HG03575 (cell line): ENCODE data around the gene SH2D3A.
"Not testable (repeated sequence)": the region's sequence is repeated elsewhere in the genome, so short reads cannot be mapped to it uniquely, and the experiment has no call there.

Source experiments
- ATAC-seq: cut with Tn5 transposase; IDR thresholded peaks from one replicate; pipeline ENCODE4 v1.9.1; 2021; ENCODE audit not compliant: unreplicated experiment, insufficient number of reproducible peaks, low FRiP score; ENCODE audit errors: extremely low read depth

Gene SH2D3A

GRCh38 chr19:6791237-6791636 is 24.0 kb upstream of the SH2D3A start:
- no peak for ATAC-seq

DNA sequence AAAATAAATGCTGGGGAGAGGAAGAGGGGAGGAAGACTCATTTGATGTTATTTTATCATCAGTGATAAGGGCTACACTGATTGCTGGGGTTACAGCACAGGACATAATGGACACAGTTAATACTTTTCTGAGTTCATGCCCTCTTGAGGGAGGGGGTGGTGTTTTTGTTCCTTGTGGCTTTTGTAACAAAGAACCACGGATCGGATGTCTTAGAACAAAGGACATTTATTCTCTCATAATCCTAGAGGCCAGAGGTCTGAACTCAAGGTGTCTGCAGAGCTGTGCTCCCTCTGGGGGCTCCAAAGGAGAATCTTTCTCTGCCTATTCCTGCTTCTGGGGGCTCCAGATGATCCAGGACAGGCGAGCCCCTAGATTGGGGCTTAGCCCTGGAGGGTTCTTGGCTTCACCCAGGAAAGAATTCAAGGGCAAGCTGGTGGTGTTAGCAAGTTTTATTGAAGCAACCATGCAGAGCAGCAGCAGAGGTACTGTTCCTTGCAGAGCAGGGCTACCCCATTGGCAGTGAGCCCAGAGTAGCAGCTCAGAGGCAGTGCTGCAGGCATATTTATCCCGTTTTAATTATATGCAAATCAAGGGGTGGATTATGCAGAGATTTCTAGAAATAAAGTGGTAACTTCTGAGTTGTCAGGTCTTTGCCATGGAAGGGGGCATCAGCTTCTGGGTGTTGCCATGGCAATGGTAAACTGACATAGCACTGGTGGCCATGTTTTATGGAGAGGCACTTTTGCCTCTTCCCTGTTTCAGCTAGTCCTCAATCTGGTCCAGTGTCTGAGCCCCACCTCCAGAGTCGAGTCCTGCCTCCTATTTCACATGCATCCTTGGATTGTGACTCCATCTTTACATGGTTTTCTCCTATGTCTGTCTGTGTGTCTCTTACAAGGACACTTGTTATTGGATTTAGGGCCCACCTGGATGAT is 23.2 kb upstream of the SH2D3A start:
- ATAC-seq: no peak

- no peak for ATAC-seq
These were observed 21.7 kb upstream of the SH2D3A start for GRCh38 chr19:6788896-6789295.

- ATAC-seq: no peak
These were observed 20.2 kb upstream of the SH2D3A start for GRCh38 chr19:6787393-6787792.

- ATAC-seq: no peak
These were observed 12.0 kb upstream of the SH2D3A start for GRCh38 chr19:6779206-6779605.

DNA sequence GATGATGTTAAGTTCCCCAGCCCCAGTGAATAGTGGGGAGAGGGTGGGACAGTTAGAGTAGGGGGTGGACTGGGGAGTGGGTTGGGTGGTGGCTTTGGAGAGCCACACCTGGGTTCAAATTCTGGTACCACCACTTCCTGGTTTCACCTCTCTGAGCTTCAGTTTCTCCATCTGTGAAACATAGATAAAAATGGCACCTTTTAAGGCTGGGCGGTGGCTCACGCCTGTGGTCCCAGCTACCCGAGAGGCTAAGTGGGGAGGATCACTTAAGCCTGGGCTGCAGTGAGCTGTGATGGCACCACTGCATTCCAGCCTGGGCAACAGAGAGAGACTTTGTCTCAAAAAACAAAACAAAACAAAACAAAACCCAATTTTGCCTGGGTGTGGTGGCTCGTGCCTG is 11.2 kb upstream of the SH2D3A start:
- ATAC-seq: no peak

- no peak for ATAC-seq
These were observed 10.2 kb upstream of the SH2D3A start for GRCh38 chr19:6777434-6777833.

DNA sequence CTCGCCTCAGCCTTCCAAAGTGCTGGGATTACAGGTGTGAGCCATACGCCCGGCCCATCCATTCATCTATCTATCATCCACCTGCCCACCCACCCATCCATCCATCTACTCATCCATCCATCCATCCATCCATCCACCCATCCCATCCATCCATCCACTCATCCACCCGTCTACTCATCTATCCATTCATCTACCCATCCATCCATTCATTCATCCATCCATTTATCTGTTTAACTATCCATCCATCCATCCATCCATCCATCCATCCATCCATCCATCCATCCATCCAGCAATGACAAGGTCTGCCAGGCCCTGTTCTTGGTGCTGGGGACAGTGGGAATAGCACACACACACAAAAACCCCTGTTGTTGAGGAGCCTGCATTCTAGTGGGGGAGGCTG is 9.8 kb upstream of the SH2D3A start:
- ATAC-seq: no peak

DNA sequence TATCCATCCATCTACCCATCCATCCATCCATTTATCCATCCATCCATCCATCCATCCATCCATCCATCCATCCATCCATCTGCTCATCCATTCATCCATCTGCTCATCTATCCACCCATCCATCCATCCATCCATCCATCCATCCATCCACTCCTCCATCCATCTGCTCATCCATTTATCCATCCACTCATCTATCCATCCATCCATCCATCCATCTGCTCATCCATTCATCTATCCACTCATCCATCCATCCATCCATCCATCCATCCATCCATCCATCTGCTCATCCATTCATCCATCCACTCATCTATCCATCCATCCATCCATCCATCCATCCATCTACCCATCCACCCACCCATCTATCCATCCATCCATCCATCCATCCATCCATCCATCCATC is 8.8 kb upstream of the SH2D3A start:
- not testable (repeated sequence) for ATAC-seq

- ATAC-seq: no peak
These were observed 7.8 kb upstream of the SH2D3A start for GRCh38 chr19:6774821-6775707.

DNA sequence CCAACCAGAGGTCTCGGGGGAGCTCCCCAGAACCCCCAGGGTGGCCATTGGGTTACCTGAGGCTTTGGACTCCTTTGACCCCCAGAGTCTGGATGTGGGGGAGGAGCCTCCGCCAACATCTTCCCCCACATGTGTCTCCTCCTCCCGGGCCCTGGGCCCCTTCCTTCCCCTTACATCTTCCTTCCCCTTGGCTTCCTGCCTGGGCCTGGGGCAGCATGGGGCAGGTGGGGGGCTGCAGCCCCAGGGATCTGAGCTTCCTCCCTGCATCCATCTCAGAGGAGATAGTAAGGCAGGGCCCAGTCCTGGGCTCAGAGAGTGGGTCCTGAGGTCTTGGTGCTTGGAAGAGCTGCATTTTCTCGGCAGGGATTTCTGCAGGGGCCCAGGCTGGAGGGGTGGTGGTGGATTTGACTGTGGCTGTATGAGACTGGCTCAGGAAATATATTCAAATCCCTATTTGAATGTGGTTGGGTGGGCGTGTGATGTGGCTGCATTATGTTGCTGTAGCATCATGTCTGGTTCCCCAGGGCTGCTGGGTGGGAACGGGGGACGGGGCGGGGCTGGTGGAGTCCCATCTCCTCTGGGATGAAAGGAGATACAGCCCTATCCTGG is 6.2 kb upstream of the SH2D3A start:
- no peak for ATAC-seq

GRCh38 chr19:6772866-6773322 is 5.7 kb upstream of the SH2D3A start:
- ATAC-seq: no peak

DNA sequence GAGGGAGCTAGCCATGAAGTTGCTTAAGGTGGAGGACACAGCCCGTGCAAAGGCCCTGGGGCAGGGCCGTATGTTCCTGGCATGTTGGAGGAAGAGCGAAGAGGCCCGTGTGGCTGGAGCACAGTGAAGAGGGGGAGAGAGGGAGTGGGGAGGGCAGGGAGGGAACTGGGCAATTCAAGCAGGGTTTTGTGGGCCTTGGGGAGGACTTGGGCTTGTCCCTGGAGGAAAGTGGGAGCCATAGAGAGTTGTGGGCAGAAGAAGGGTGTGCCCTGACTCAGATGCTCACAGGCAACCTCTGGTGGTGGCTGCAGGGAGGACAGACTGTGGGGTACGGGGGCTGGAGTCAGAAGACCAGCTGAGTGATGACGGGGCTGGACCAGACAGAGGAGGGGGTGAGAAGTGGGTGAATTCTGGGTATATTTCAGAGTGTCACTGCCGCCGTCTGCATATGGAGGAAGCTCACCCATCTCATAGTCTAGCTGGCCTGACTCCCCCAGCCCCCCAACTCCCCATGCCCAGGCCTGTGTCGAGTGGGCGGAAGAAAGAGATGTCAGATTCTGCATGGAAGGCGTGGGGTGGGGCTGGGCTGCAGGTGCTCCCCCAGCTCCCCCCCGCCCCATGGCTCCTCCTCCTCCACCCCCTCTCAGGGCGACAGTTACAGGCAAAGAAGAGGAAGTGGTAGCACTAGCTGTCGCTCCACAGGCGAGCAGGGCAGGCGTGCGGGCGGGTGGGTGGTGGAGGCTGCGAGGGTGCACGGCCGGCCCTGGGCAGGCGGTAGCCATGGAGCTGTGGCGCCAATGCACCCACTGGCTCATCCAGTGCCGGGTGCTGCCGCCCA is 5.0 kb upstream of the SH2D3A start, which contains the start of gene VAV1:
Gene VAV1, plus strand, starts transcription at position 681 of the 838 bp plus-strand sequence. Its CDS starts 100 bp downstream, at position 781.
- no peak for ATAC-seq

GRCh38 chr19:6771648-6772027 is 4.4 kb upstream of the SH2D3A start:
- not testable (repeated sequence) for ATAC-seq

- ATAC-seq: no peak
These were observed 1.9 kb upstream of the SH2D3A start for GRCh38 chr19:6769006-6769619.

GRCh38 chr19:6768236-6768785 is 1.1 kb upstream of the SH2D3A start:
- ATAC-seq: no peak

- no peak for ATAC-seq
These were observed 216 bp downstream of the SH2D3A start for GRCh38 chr19:6767081-6767356.
